ENCODE results near the gene SVOPL. TPM values are rescaled to one million over a fixed set of nuclear protein-coding genes. Genes with fewer than 3 reads are reported as not detected.

The SVOPL gene
- total and polyA plus RNA-seq, 2 donors (not counting 1 experiment from before 2014, with no cell fraction given), result not detected

GRCh38 chr7:138669364-138669763 lies 31.8 kb downstream of the SVOPL start:
- Histone ChIP-seq H3K27me3 (ENCODE audit: control insufficient read depth, insufficient read depth, low read length) (no peaks in the 10 kb centered on the region), H2AFZ (ENCODE audit: low read length) (no peak overlapping the region), H3K4me3 (replicated peaks in 1 of 4; ENCODE audit: control extremely low read depth in 1 of 4, insufficient read depth in 1 of 4, low read depth in 3 of 4, low read length in 4 of 4) (no peak overlapping the region), H3K79me2 (ENCODE audit: control insufficient read depth, insufficient read depth, low read length) (no peaks in the 10 kb centered on the region), H4K20me1 (ENCODE audit: control insufficient read depth, extremely low read depth, insufficient read depth, low read length) (no peaks in the 10 kb centered on the region), H3K9me3 (ENCODE audit: control insufficient read depth, insufficient read depth, low read depth, low read length) (no peaks in the 10 kb centered on the region), H3K9ac (ENCODE audit: insufficient read depth, low read length) (no peak overlapping the region), H3K36me3 (ENCODE audit: control insufficient read depth, insufficient read depth, low read length) (no peaks in the 10 kb centered on the region), H3K4me1 (ENCODE audit: control insufficient read depth, extremely low read depth, insufficient read depth, low read length) (no peaks in the 10 kb centered on the region), H3K27ac (ENCODE audit: insufficient read depth, low read length) (no peak overlapping the region), H3K4me2 (ENCODE audit: extremely low read depth, insufficient read depth, low read length) (no peak overlapping the region)
- no peak for TF ChIP-seq EZH2 (IDR thresholded peaks at IDR 0.05; ENCODE audit: low read length, missing control alignments)
- no peak for TF ChIP-seq CTCF (conservative IDR thresholded peaks at IDR 0.05 in 1 of 2, IDR thresholded peaks at IDR 0.05 in 1 of 2; ENCODE audit: low read depth in 1 of 2, low read length in 2 of 2)
- DNase-seq (ENCODE audit: low read depth in 2 of 2), result no peak

DNA sequence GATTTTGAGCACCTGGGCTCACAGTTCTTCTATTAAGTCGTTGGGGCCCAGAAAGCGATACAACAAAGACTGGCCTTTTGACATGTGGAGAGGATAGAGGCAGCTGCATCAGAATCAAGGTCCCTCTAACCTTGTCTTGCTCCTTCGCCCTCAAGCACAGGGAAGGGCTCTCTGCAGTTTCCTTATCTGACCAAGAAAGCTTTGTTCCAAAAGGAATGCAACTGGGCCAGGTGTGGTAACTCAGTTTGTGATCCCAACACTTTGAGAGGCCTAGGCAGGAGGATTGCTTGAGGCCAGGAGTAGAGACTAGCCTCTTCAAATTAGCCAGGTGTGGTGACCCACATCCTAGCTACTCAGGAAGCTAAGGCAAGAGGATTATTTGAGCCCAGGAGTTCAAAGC lies 32.2 kb downstream of the SVOPL start:
- no peak for TF ChIP-seq EZH2 (IDR thresholded peaks at IDR 0.05; ENCODE audit: low read length, missing control alignments)
- TF ChIP-seq CTCF (conservative IDR thresholded peaks at IDR 0.05 in 1 of 2, IDR thresholded peaks at IDR 0.05 in 1 of 2; ENCODE audit: low read depth in 1 of 2, low read length in 2 of 2), result no peak
- Histone ChIP-seq H3K4me3 (replicated peaks in 1 of 4; ENCODE audit: control extremely low read depth in 1 of 4, insufficient read depth in 1 of 4, low read depth in 3 of 4, low read length in 4 of 4) (no peak overlapping the region), H3K79me2 (ENCODE audit: control insufficient read depth, insufficient read depth, low read length) (no peaks in the 10 kb centered on the region), H3K4me2 (ENCODE audit: extremely low read depth, insufficient read depth, low read length) (no peak overlapping the region), H2AFZ (ENCODE audit: low read length) (no peak overlapping the region), H3K36me3 (ENCODE audit: control insufficient read depth, insufficient read depth, low read length) (no peaks in the 10 kb centered on the region), H3K27me3 (ENCODE audit: control insufficient read depth, insufficient read depth, low read length) (no peaks in the 10 kb centered on the region), H3K9me3 (ENCODE audit: control insufficient read depth, insufficient read depth, low read depth, low read length) (no peaks in the 10 kb centered on the region), H3K27ac (ENCODE audit: insufficient read depth, low read length) (no peak overlapping the region), H4K20me1 (ENCODE audit: control insufficient read depth, extremely low read depth, insufficient read depth, low read length) (no peaks in the 10 kb centered on the region), H3K9ac (ENCODE audit: insufficient read depth, low read length) (no peak overlapping the region), H3K4me1 (ENCODE audit: control insufficient read depth, extremely low read depth, insufficient read depth, low read length) (no peaks in the 10 kb centered on the region)
- DNase-seq (ENCODE audit: low read depth in 2 of 2), result no peak

DNA sequence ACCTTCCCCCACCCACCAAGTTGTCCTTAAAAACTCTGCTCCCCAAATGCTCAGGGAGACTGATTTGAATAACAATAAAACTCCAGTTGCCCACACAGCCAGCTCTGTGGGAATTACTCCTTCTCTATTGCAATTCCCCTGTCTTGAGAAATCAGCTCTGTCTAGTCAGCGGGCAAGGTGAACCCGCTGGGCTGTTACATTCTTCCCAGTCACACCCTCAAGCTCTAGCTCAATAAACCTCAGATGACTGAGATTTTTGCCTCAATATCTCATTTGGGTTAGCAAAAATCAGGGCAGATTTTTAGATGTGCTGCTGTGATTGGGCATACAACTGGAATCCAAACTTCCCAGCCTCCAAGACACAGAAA lies 32.9 kb downstream of the SVOPL start:
- no peaks in the 10 kb centered on the region for H3K9me3 ChIP-seq (ENCODE audit: control insufficient read depth, insufficient read depth, low read depth, low read length)
- H4K20me1 ChIP-seq (ENCODE audit: control insufficient read depth, extremely low read depth, insufficient read depth, low read length), result no peaks in the 10 kb centered on the region
- H2AFZ ChIP-seq (ENCODE audit: low read length), result no peak overlapping the region
- TF ChIP-seq EZH2 (IDR thresholded peaks at IDR 0.05; ENCODE audit: low read length, missing control alignments) (no peak), CTCF (conservative IDR thresholded peaks at IDR 0.05 in 1 of 2, IDR thresholded peaks at IDR 0.05 in 1 of 2; ENCODE audit: low read depth in 1 of 2, low read length in 2 of 2) (no peak)
- H3K9ac ChIP-seq (ENCODE audit: insufficient read depth, low read length), result no peak overlapping the region
- H3K4me3 ChIP-seq (replicated peaks in 1 of 4; ENCODE audit: control extremely low read depth in 1 of 4, insufficient read depth in 1 of 4, low read depth in 3 of 4, low read length in 4 of 4), result no peak overlapping the region
- H3K36me3 ChIP-seq (ENCODE audit: control insufficient read depth, insufficient read depth, low read length), result no peaks in the 10 kb centered on the region
- DNase-seq (ENCODE audit: low read depth in 2 of 2), result no peak
- H3K27ac ChIP-seq (ENCODE audit: insufficient read depth, low read length), result no peak overlapping the region
- no peaks in the 10 kb centered on the region for H3K4me1 ChIP-seq (ENCODE audit: control insufficient read depth, extremely low read depth, insufficient read depth, low read length)
- no peaks in the 10 kb centered on the region for H3K27me3 ChIP-seq (ENCODE audit: control insufficient read depth, insufficient read depth, low read length)
- H3K4me2 ChIP-seq (ENCODE audit: extremely low read depth, insufficient read depth, low read length), result no peak overlapping the region
- no peaks in the 10 kb centered on the region for H3K79me2 ChIP-seq (ENCODE audit: control insufficient read depth, insufficient read depth, low read length)

Data from fibroblast of lung (primary cell).